Ureter (tissue), 1 donor: ENCODE data around the gene SYT3. TPM values are rescaled to one million over a fixed set of nuclear protein-coding genes. Genes with fewer than 3 reads are reported as not detected.

Experiments
- DNase-seq: peaks from one replicate; pipeline ENCODE4 v3.0.0-alpha.2; 2020; ENCODE audit warnings: low spot score
- total RNA-seq: library from RNA; stranded (reverse); gene quantifications from one replicate; pipeline ENCODE4 v1.2.4, GENCODE V29; 2023
- donor health status: DM: yes; HTN: yes; CAD: no.

The SYT3 gene
- total RNA-seq: 0.96 TPM

GRCh38 chr19:50639121-50640112 is at the start of gene SYT3:
Gene SYT3, minus strand, starts transcription at chr19:50639881. Its CDS starts 2,470 bp downstream, at chr19:50637411.
- no peak for DNase-seq

- no peak for DNase-seq
Measured at GRCh38 chr19:50688766-50689165, 49.1 kb upstream of the SYT3 start.

- DNase-seq: no peak
Measured at GRCh38 chr19:50686310-50687032, 46.8 kb upstream of the SYT3 start.

GRCh38 chr19:50679177-50680125 is 39.8 kb upstream of the SYT3 start:
- DNase-seq: peak; percentile 73

GRCh38 chr19:50678323-50678722 is 38.6 kb upstream of the SYT3 start:
- DNase-seq: no peak

GRCh38 chr19:50677636-50678035 is 38.0 kb upstream of the SYT3 start:
- no peak for DNase-seq

GRCh38 chr19:50676625-50677197 is 37.0 kb upstream of the SYT3 start:
- DNase-seq: no peak

- no peak for DNase-seq
Measured at GRCh38 chr19:50673118-50673517, 33.4 kb upstream of the SYT3 start.

GRCh38 chr19:50670102-50670380 is 30.4 kb upstream of the SYT3 start:
- DNase-seq: no peak

- no peak for DNase-seq
Measured at GRCh38 chr19:50669302-50670101, 29.8 kb upstream of the SYT3 start.

- no peak for DNase-seq
Measured at GRCh38 chr19:50668879-50669278, 29.2 kb upstream of the SYT3 start.

GRCh38 chr19:50668416-50668815 is 28.7 kb upstream of the SYT3 start:
- no peak for DNase-seq

GRCh38 chr19:50667759-50668231 is 28.1 kb upstream of the SYT3 start:
- no peak for DNase-seq

- no peak for DNase-seq
Measured at GRCh38 chr19:50667177-50667758, 27.6 kb upstream of the SYT3 start.

GRCh38 chr19:50666346-50667176 is 26.9 kb upstream of the SYT3 start:
- no peak for DNase-seq

- no peak for DNase-seq
Measured at GRCh38 chr19:50664204-50664603, 24.5 kb upstream of the SYT3 start.

- no peak for DNase-seq
Measured at GRCh38 chr19:50663482-50663790, 23.8 kb upstream of the SYT3 start.

GRCh38 chr19:50662651-50663481 is 23.2 kb upstream of the SYT3 start:
- DNase-seq: no peak
